H1 (cell line): ENCODE measurements around the gene ASF1A. TPM values are rescaled to one million over a fixed set of nuclear protein-coding genes. Genes with fewer than 3 reads are reported as not detected.

ENCODE experiments used
- CBX5 ChIP-seq: fragments of 300-800, 300-1000 bp; sonication (generic); IDR thresholded peaks from 2 replicates; pipeline ENCODE4 v1.7.1; 2016; ENCODE audit warnings: antibody characterized with exemption, low read length, low read depth
- CHD7 ChIP-seq: fragments of 300-600 bp; sonication (generic); IDR thresholded peaks from 2 replicates; pipeline ENCODE4 v1.7.1; 2012; ENCODE audit warnings: low read length, moderate library complexity, mild to moderate bottlenecking, inconsistent platforms; ENCODE audit not compliant: insufficient replicate concordance
- CREB1 ChIP-seq: IDR thresholded peaks from 2 replicates; pipeline ENCODE4 v1.6.1; 2012; ENCODE audit warnings: inconsistent platforms
- CTBP2 ChIP-seq: IDR thresholded peaks from 2 replicates; pipeline ENCODE4 v1.7.0; 2011; ENCODE audit warnings: borderline replicate concordance, mild to moderate bottlenecking, moderate library complexity, mixed read lengths, low read length; ENCODE audit not compliant: insufficient read depth, insufficient read length
- E2F6 ChIP-seq: IDR thresholded peaks from 2 replicates; pipeline ENCODE4 v1.6.1; 2012; ENCODE audit warnings: inconsistent platforms
- JUN ChIP-seq: IDR thresholded peaks from 2 replicates; pipeline ENCODE4 v1.6.1; 2011; ENCODE audit warnings: low read depth, mild to moderate bottlenecking, improper control_type of control experiment, low read length
- KDM4A ChIP-seq: IDR thresholded peaks from one replicate; pipeline ENCODE4 v1.7.1; 2012; ENCODE audit warnings: low read depth, mild to moderate bottlenecking, moderate library complexity, low read length, inconsistent platforms; ENCODE audit not compliant: severe bottlenecking
- RAD21 ChIP-seq, 2 experiments: IDR thresholded peaks in 1 of 2; conservative IDR thresholded peaks in 1 of 2; 2 replicates each; pipeline ENCODE4 v1.6.1; 2011; ENCODE audit warnings: low read depth in 2 of 2, low read length in 2 of 2, improper control_type of control experiment in 1 of 2, inconsistent platforms in 1 of 2, mild to moderate bottlenecking in 1 of 2, moderate library complexity in 1 of 2
- SAP30 ChIP-seq: fragments of 300-600 bp; sonication (generic); IDR thresholded peaks from 2 replicates; pipeline ENCODE4 v1.7.1; 2012; ENCODE audit warnings: low read length, moderate library complexity, mild to moderate bottlenecking, inconsistent platforms; ENCODE audit not compliant: insufficient read depth, insufficient replicate concordance
- SP2 ChIP-seq: IDR thresholded peaks from 2 replicates; pipeline ENCODE4 v1.6.1; 2012; ENCODE audit warnings: mild to moderate bottlenecking, low read length, inconsistent platforms
- TAF7 ChIP-seq: optimal IDR thresholded peaks from 2 replicates; pipeline ENCODE3; 2011; ENCODE audit warnings: low read depth, mild to moderate bottlenecking, inconsistent platforms, low read length, moderate library complexity, borderline replicate concordance
- polyA plus RNA-seq, 7 experiments: library from polyadenylated mRNA; depleted of rRNA in 3 of 7; stranded (reverse) in 5 of 7; unstranded in 2 of 7; fragments of >200 nt in 5 of 7; fragments of 200-250 nt in 2 of 7; gene quantifications; 1 replicate in 5 of 7; 2 replicates in 1 of 7; 4 replicates in 1 of 7; pipeline versions ENCODE4 v1.2.1 to v1.2.3, GENCODE V29; 2011 to 2013; ENCODE audit warnings: missing spikeins in 2 of 7, mixed read lengths in 2 of 7
- total RNA-seq: library from RNA; stranded (reverse); fragmentation: NEBNext Ultra II Directional; extraction: Animal tissue kit (Norgen Biotek cat#: 25700); gene quantifications from 2 replicates; pipeline ENCODE4 v1.2.1, GENCODE V29; 2021

The ASF1A gene
- total and polyA plus RNA-seq, 2 of the 8 experiments (the other 6 are each of a cell fraction or from before 2014, with no cell fraction given): 11.4 to 50.2 TPM

- no peak for TF ChIP-seq CHD7
- no peak for TF ChIP-seq CBX5
- TF ChIP-seq RAD21 (IDR thresholded peaks at IDR 0.05 in 1 of 2, conservative IDR thresholded peaks at IDR 0.05 in 1 of 2; ENCODE audit: low read depth in 2 of 2, low read length in 2 of 2): no peak
- no peak for TF ChIP-seq KDM4A
- no peak for TF ChIP-seq SP2
- no peak for TF ChIP-seq TAF7
- TF ChIP-seq CTBP2: no peak
- TF ChIP-seq CREB1: no peak
- no peak for TF ChIP-seq JUN
- no peak for TF ChIP-seq E2F6
- TF ChIP-seq SAP30: no peak
These were observed 37.7 kb upstream of the ASF1A start (continued) for GRCh38 chr6:118856301-118856700.
